IMR-90 (cell line): ENCODE measurements around the gene GNG8. TPM values are rescaled to one million over a fixed set of nuclear protein-coding genes. Genes with fewer than 3 reads are reported as not detected.

Experiments
- ATAC-seq: fragments of 200-7000 bp; cut with Tn5 transposase; 2 replicates; pipeline ENCODE4 v1.9.1; 2020; ENCODE audit warnings: low read depth, mild to moderate bottlenecking, moderate library complexity
- BruUV-seq: library from RNA; stranded (reverse); fragments of 400-500 nt; replicated peaks from 2 replicates; lab custom pipeline; 2021; lab: Mats Ljungman, UMichigan
- CTCF ChIA-PET: fragments of 300-600 bp; formaldehyde crosslinking; extraction: SDS; loops from one replicate; lab custom pipeline; 2021; ENCODE audit warnings: antibody characterized with exemption; lab: Yijun Ruan, JAX
- POLR2A ChIA-PET: fragments of 300-600 bp; sonication (Branson Sonifier 250); formaldehyde crosslinking; loops from one replicate; lab custom pipeline; 2022; ENCODE audit warnings: antibody characterized with exemption; ENCODE audit not compliant: unreplicated experiment; lab: Charles Lee
- DNase-seq: peaks from one replicate; pipeline ENCODE4 v3.0.0; 2013
- H2AFZ ChIP-seq: replicated peaks from 2 replicates; pipeline ENCODE3; 2013; ENCODE audit warnings: low read length, mild to moderate bottlenecking; ENCODE audit not compliant: poor library complexity
- H2AK5ac ChIP-seq: 2 replicates; pipeline ENCODE4 v1.6.1; 2013; ENCODE audit warnings: low read depth, low read length, inconsistent platforms
- H2AK9ac ChIP-seq: replicated peaks from 2 replicates; pipeline ENCODE3; 2013; ENCODE audit warnings: mild to moderate bottlenecking, low read depth, low read length, moderate library complexity; ENCODE audit not compliant: poor library complexity
- H2BK120ac ChIP-seq: 2 replicates; pipeline ENCODE4 v1.6.1; 2013; ENCODE audit warnings: low read depth, low read length, inconsistent platforms
- H2BK15ac ChIP-seq: 3 replicates; pipeline ENCODE4 v1.6.1; 2013; ENCODE audit warnings: low read depth, low read length, inconsistent platforms
- H2BK20ac ChIP-seq: 2 replicates; pipeline ENCODE4 v1.6.1; 2013; ENCODE audit warnings: low read depth, mild to moderate bottlenecking, inconsistent platforms, low read length, moderate library complexity
- H2BK5ac ChIP-seq: 2 replicates; pipeline ENCODE4 v1.6.1; 2013; ENCODE audit warnings: mild to moderate bottlenecking, low read depth, low read length, inconsistent platforms; ENCODE audit not compliant: poor library complexity, severe bottlenecking
- H3K14ac ChIP-seq: replicated peaks from 2 replicates; pipeline ENCODE4 v1.6.1; 2013; ENCODE audit warnings: low read depth, low read length, inconsistent platforms
- H3K18ac ChIP-seq: 2 replicates; pipeline ENCODE4 v1.6.1; 2013; ENCODE audit warnings: low read depth, low read length, control low read depth
- H3K23ac ChIP-seq: 2 replicates; pipeline ENCODE4 v1.6.1; 2013; ENCODE audit warnings: low read depth, low read length, inconsistent platforms
- H3K27ac ChIP-seq: 2 replicates; pipeline ENCODE4 v1.5.1; 2013; ENCODE audit warnings: mild to moderate bottlenecking, control low read depth, low read length; ENCODE audit not compliant: insufficient read depth
- H3K27me3 ChIP-seq: 2 replicates; pipeline ENCODE4 v1.6.1; 2013; ENCODE audit warnings: low read length; ENCODE audit not compliant: control insufficient read depth, insufficient read depth
- H3K36me3 ChIP-seq: 2 replicates; pipeline ENCODE4 v1.6.1; 2013; ENCODE audit warnings: low read length, mixed read lengths; ENCODE audit not compliant: control insufficient read depth, insufficient read depth
- H3K4ac ChIP-seq: 2 replicates; pipeline ENCODE4 v1.6.1; 2013; ENCODE audit warnings: low read depth, low read length, inconsistent platforms
- H3K4me1 ChIP-seq: 2 replicates; pipeline ENCODE4 v1.6.1; 2013; ENCODE audit warnings: low read length, mixed read lengths; ENCODE audit not compliant: control insufficient read depth, insufficient read depth
- H3K4me2 ChIP-seq: 2 replicates; pipeline ENCODE4 v1.6.1; 2013; ENCODE audit warnings: low read depth, mild to moderate bottlenecking, control low read depth, low read length, moderate library complexity
- H3K4me3 ChIP-seq: 2 replicates; pipeline ENCODE4 v1.5.1; 2013; ENCODE audit warnings: low read depth, mild to moderate bottlenecking, control low read depth, low read length, moderate library complexity; ENCODE audit not compliant: insufficient read depth
- H3K56ac ChIP-seq: 2 replicates; pipeline ENCODE4 v1.6.1; 2013; ENCODE audit warnings: low read length, inconsistent platforms; ENCODE audit not compliant: insufficient read depth; ENCODE audit errors: extremely low read depth
- H3K79me1 ChIP-seq, 2 experiments: 2 replicates each; pipeline ENCODE4 v1.6.1; 2013; ENCODE audit warnings: low read length in 2 of 2, inconsistent platforms in 1 of 2, low read depth in 1 of 2
- H3K9ac ChIP-seq: 2 replicates; pipeline ENCODE4 v1.6.1; 2013; ENCODE audit warnings: low read depth, low read length, control low read depth
- H3K9me1 ChIP-seq: 2 replicates; pipeline ENCODE4 v1.6.1; 2013; ENCODE audit warnings: low read length, inconsistent platforms; ENCODE audit not compliant: insufficient read depth
- H3K9me3 ChIP-seq: 2 replicates; pipeline ENCODE4 v1.6.1; 2013; ENCODE audit warnings: low read length; ENCODE audit not compliant: control insufficient read depth, insufficient read depth
- H4K20me1 ChIP-seq: 2 replicates; pipeline ENCODE4 v1.6.1; 2013; ENCODE audit warnings: low read length, inconsistent platforms; ENCODE audit not compliant: insufficient read depth
- H4K5ac ChIP-seq: 2 replicates; pipeline ENCODE4 v1.6.1; 2013; ENCODE audit warnings: mild to moderate bottlenecking, low read depth, low read length, control low read depth
- H4K8ac ChIP-seq, 2 experiments: 2 replicates each; pipeline ENCODE4 v1.6.1; 2013; ENCODE audit warnings: low read depth in 2 of 2, low read length in 2 of 2, control low read depth in 1 of 2, inconsistent platforms in 1 of 2
- H4K91ac ChIP-seq: 2 replicates; pipeline ENCODE4 v1.6.1; 2013; ENCODE audit warnings: low read depth, low read length, inconsistent platforms; ENCODE audit not compliant: insufficient read depth
- CEBPB ChIP-seq: IDR thresholded peaks from 2 replicates; pipeline ENCODE4 v1.6.1; 2012; ENCODE audit warnings: low read depth, low read length, improper control_type of control experiment
- CHD1 ChIP-seq: IDR thresholded peaks from 2 replicates; pipeline ENCODE4 v1.6.1; 2012; ENCODE audit warnings: low read depth, low read length, improper control_type of control experiment
- CTCF ChIP-seq: conservative IDR thresholded peaks from 2 replicates; pipeline ENCODE4 v1.5.1; 2012; ENCODE audit warnings: mild to moderate bottlenecking, low read depth, low read length, improper control_type of control experiment
- RAD21 ChIP-seq: IDR thresholded peaks from 2 replicates; pipeline ENCODE4 v1.6.1; 2012; ENCODE audit warnings: low read length, improper control_type of control experiment
- RFX5 ChIP-seq: IDR thresholded peaks from 2 replicates; pipeline ENCODE4 v1.8.0; 2012; ENCODE audit warnings: low read depth, mild to moderate bottlenecking, low read length, moderate library complexity
- WGBS, 2 experiments: methylation state at CpG; one replicate each; pipeline versions ENCODE4 v1.1.5 to v1.1.7; 2013; ENCODE audit warnings: missing lambda C conversion rate in 2 of 2; ENCODE audit not compliant: insufficient read length in 1 of 2; ENCODE audit errors: extremely low coverage in 2 of 2; 5-methylcytosine and 5-hydroxymethylcytosine counted together
- dilution Hi-C: fragments of 300-500 bp; cut with HindIII; formaldehyde crosslinking; loops from one replicate; pipeline ENCODE4 v1.14.3; 2018; ENCODE audit warnings: low sequenced_read_pairs; ENCODE audit not compliant: unreplicated experiment
- in situ Hi-C: fragments of 300-500 bp; cut with MboI; formaldehyde crosslinking; loops from 3 replicates; pipeline ENCODE4 v1.14.3; 2019; ENCODE audit warnings: low sequenced_read_pairs, inconsistent platforms, mixed read lengths
- intact Hi-C: fragments of 100-400 bp; cut with micrococcal nuclease; formaldehyde crosslinking; loops from 2 replicates; pipeline ENCODE4 v1.10.0; 2022
- polyA plus RNA-seq, 3 experiments: library from polyadenylated mRNA; depleted of rRNA; stranded (reverse); fragments of >200 nt; gene quantifications; 2 replicates each; pipeline ENCODE4 v1.2.3, GENCODE V29; 2012; ENCODE audit warnings: low replicate concordance in 1 of 3
- total RNA-seq: library from RNA; depleted of rRNA; stranded (reverse); fragments of >200 nt; gene quantifications from 2 replicates; pipeline ENCODE4 v1.2.3, GENCODE V29; 2012

Gene GNG8
- total and polyA plus RNA-seq, 2 of the 4 experiments (the other 2 are of a cell fraction), result not detected

- no peak overlapping the region for H3K18ac ChIP-seq
- DNase-seq, result no peak
- POLR2A ChIA-PET, result no interaction called here
- 100% methylated on average over 2 of the region's 12 CpGs; no CpG with 5 or more reads in 1 of the 2 experiments for WGBS, 2 experiments
- H3K56ac ChIP-seq, result no peak overlapping the region
- TF ChIP-seq CTCF (no peak), CHD1 (no peak), CEBPB (no peak), RAD21 (no peak), RFX5 (no peak)
- no peak overlapping the region for H4K5ac ChIP-seq
- no peaks in the 10 kb centered on the region for H3K9me3 ChIP-seq
- no peak overlapping the region for H2BK5ac ChIP-seq
- CTCF ChIA-PET, result no interaction called here
- intact Hi-C loops, result no loop called here
- no peak overlapping the region for H3K14ac ChIP-seq
- in situ Hi-C loops, result no loop called here
- H3K4me1 ChIP-seq, result peaks cover 15% of the 10 kb centered on the region
- H4K8ac ChIP-seq, result no peak overlapping the region
- H2BK120ac ChIP-seq, result no peak overlapping the region
- no peak overlapping the region for H3K4me2 ChIP-seq
- no peak overlapping the region for H4K91ac ChIP-seq
- H2AFZ ChIP-seq, result no peak overlapping the region
- no peak overlapping the region for H3K4me3 ChIP-seq
- H3K23ac ChIP-seq, result no peak overlapping the region
- no peak overlapping the region for H2BK20ac ChIP-seq
- no peak overlapping the region for H2BK15ac ChIP-seq
- H3K27ac ChIP-seq, result no peak overlapping the region
- H3K9me1 ChIP-seq, result peaks cover 10% of the 10 kb centered on the region; the same call in 1 of the 2 replicates
- H4K20me1 ChIP-seq, result peaks cover 64% of the 10 kb centered on the region
- H3K36me3 ChIP-seq, result peaks cover 55% of the 10 kb centered on the region
- no peak overlapping the region for H3K9ac ChIP-seq
- H3K79me1 ChIP-seq, result peaks cover 3 to 69% of the 10 kb centered on the region in 2 experiments; a peak in 3 of 4 replicates
- no peak for ATAC-seq
- dilution Hi-C loops, result no loop called here
- no peak overlapping the region for H3K4ac ChIP-seq
- peak overlapping the region; percentile 26 for H2AK9ac ChIP-seq
- no TSS peak for BruUV-seq
- no peaks in the 10 kb centered on the region for H3K27me3 ChIP-seq
- H2AK5ac ChIP-seq, result no peak overlapping the region
Observed at GRCh38 chr19:46607448-46607841, 28.6 kb downstream of the GNG8 start.
